ENCODE measurements around the gene USP40. TPM values are rescaled to one million over a fixed set of nuclear protein-coding genes. Genes with fewer than 3 reads are reported as not detected.
A peak's percentile ranks its signal among the peaks of the same experiment; 100 is the strongest.

USP40 gene
- total RNA-seq, 2 donors from 2014 or later, result 14.5 to 17.1 TPM

GRCh38 chr2:233481368-233482142 is 85.0 kb downstream of the USP40 start:
- intact Hi-C loops (cut with DNase I), result no loop called here
- DNase-seq (no peak), ATAC-seq (peak in 1 of 2 donors; percentile 60)

DNA sequence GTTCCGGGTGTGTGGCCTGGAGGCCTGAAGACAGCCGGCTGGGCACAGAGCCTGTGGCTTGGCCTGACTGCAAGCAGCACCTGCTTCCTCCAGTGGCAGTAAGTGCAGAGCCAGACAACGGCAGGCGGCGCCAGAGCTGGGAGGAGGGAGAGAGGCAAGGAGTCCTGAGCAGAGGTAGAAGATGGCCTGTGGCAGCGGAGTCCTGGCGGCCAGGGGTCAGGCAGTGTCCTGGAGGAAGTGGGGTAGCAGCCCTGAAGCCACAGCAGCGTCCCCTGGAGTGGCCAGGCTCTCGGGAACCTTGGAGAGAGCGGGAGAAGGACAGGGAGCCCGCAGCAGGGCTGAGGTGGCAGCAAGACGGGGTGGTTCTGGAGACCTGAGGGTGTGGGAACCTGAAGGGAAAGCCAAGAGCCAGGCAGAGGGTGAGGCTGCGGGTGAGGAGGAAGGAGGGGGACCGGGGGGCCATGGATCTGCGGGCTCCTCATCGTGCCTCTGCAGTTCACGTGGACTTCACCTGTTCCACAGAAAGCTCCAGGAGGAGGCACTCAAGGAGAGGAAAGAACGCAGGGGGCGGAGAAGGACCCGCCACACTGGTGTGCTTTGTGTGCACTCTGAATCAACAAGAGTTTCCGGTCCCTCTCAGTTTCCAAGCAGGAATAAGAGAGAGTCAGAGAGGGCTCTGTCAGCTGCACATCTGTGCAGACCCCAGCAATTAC is 85.9 kb downstream of the USP40 start:
- no peak for DNase-seq
- intact Hi-C loops (cut with DNase I), result no loop called here

GRCh38 chr2:233479616-233480489 is 86.7 kb downstream of the USP40 start:
- intact Hi-C loops (cut with DNase I), result no loop called here
- DNase-seq (no peak), ATAC-seq (no peak)

More for the DNA sequence above, 85.9 kb downstream of the USP40 start:
- peak; percentile 12 to 41 for ATAC-seq

- intact Hi-C loops (cut with DNase I), result no loop called here
- ATAC-seq (no peak), DNase-seq (no peak)
Observed at GRCh38 chr2:233477548-233478433, 88.8 kb downstream of the USP40 start.

DNA sequence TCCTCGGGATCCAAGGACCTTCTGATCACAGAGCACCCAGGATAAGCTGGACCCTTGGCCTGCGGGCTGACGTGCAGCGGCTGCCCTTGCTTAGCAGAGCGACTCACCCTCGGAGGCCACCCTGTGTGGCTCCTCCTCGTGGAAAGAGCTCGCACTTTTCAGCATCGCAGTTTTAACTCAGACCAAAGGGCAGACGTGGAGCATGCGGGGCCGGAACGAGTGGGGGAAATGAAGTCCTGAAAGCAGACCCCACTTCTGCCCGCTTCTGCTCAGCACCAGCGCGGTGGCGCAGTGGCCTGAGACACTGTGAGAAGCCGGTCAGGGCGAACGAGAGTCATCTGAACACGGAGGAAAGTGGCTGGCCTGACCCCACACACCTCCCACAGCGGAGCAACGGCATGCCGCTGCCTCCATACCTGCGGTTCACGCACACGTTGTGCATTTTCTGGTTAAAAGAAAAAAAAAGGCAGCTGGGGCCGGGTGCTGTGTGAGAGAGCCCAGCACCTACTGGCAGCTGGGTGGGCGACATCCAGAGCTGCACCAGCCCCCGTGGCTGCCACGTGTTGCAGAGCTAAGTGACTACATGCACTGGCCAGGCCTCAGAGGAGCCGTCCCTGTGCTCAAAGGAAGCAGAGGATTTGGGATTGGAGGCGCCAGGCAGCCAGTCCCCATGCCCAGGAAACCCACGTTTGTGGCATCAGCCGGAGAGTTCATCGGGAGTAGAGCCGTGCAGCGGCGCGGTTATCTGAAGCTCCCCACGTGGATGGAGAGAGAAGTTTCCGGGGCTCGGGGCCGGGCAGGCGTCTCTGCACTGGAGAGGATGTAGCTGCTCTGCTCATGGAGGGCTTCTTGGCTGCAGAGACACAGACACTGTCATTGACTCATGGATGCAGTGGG is 89.7 kb downstream of the USP40 start:
- ATAC-seq (no peak), DNase-seq (peak; percentile 15)
- intact Hi-C loops (cut with DNase I), result no loop called here

DNA sequence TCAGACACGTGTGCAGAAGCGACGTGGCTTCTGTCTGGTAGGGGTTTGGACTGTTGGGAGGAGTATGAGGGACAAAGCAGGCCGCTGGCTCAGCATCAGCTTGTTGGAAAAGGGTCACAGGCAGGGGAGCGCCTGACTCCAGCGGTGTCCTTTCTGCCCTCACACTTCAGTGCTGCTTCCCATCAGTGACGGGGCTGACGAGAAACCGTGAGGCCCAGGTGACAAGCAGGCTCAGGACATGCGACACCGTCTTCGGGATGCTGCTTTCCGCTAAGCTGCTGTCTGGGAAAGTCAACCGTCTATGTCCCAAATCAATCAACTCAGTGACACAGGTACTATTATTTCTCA is 90.5 kb downstream of the USP40 start:
- ATAC-seq, result no peak
- no peak for DNase-seq
- intact Hi-C loops (cut with DNase I), result no loop called here

DNA sequence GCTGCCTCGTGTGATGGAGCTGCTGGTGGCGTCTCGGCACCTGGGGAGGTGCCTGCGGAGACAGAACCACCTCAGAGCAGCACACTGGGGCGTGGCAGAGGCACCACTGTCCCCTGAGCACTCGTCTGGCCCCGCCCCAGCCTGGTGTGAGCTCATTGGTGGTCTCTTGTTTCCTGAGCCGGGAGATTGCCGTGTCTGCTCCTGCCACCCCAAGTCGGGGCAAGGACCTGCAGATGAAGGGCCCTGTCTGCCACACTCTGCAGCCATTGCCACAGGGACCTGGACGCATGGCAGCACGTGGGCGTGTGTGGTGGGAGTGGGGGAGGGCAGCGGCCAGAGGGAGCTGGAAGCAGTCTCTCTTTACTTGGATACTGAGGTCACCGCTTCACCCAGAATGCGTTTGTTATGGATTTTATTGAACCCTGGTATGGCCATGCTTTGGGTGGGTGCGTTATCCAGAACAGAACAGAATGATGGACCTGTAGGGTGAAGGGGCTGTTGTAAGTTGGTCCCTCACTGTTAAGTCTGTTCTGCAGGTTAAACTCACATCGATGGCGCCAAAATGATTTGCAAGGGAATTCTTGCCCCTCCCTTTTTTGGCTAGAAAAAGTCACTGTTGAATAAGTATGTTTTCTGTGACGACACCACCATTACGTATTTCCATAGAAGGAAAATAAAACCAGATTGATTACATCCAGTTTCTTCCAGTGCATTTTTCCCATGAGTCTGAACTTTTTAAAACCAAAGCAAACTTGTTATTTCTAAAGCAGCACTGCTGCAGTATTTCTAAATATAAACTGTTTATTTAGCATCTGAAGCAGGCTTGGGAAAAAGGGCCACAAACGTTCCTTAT is 92.0 kb downstream of the USP40 start:
- DNase-seq, result no peak
- ATAC-seq, result no peak
- intact Hi-C loops (cut with DNase I), result no loop called here

DNA sequence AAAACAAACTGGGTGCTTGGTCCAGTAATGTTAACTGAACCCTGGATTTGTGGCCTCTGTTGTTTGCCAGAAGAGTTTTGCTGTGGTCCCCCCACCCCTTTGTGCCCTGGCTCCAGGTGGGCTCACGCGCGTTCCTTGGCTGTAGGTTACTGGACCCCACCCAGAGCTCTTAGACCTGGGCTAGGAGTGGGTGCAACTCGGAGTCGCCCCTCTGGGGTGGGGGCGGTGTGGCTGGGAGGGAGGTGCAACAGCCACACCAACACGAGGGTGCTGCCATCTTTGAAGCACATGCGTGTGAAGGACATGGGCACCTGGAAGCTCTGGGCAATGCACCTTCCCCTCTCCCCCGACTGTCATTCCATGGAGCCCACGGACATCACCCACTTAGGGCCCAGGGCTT is 92.7 kb downstream of the USP40 start:
- DNase-seq, result no peak
- no peak for ATAC-seq
- intact Hi-C loops (cut with DNase I), result no loop called here

DNA sequence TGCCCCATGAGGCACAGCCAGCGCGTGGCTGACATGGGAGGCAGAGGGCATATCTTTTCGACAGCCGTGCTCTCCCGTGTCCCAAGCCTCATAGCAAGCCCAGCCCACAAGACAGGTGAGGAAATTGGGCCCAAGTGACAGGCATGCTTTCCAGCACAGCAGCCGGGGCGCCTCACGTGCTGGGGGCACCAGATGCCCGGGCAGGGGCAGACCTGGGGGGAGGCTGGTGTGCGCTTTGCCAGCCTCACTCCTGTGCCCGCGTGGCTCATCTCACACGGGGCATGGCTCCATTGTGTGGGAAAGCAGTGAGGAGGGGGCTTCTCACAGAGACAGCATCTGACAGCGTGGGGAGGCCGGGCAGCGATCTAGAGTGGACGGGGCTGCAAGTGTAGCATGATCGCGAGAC is 93.2 kb downstream of the USP40 start:
- intact Hi-C loops (cut with DNase I), result no loop called here
- ATAC-seq (no peak), DNase-seq (peak; percentile 10)

DNA sequence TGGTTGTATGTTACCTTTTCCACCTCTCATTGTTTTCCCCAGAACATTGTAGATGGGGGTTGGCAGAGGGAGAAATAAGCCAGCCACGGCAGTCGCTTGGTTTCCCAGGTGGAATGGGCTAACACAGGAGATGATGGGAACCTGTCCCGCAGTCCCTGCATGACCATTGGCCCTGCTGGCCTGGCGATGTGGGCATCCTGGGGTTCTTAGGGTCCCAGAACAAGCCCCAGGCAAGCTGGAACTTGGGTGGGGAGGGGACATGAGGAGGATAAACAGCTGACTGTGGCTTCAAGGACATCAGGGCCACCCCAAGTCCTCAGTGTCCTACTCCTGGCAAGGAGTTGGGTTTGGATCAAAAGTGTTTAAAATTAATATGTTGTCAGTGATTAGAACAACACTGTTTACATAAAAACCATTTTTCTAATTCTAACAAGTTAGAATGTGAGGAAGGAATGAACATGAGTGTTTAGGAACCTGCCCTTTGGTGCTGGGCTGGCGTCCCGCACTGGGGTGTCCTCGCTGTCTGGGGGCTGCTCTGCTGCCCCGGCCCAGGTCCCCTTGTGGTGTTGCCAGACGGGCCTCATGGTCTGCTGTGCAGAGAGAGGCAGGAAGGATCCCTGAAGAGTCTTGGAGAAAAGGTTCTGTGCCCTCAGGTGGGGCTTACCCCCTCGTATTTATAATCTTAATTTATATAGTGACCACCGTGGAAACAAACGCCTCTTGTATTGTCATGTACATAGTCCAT is 95.1 kb downstream of the USP40 start:
- ATAC-seq (no peak), DNase-seq (peak; percentile 4)
- intact Hi-C loops (cut with DNase I), result no loop called here

DNA sequence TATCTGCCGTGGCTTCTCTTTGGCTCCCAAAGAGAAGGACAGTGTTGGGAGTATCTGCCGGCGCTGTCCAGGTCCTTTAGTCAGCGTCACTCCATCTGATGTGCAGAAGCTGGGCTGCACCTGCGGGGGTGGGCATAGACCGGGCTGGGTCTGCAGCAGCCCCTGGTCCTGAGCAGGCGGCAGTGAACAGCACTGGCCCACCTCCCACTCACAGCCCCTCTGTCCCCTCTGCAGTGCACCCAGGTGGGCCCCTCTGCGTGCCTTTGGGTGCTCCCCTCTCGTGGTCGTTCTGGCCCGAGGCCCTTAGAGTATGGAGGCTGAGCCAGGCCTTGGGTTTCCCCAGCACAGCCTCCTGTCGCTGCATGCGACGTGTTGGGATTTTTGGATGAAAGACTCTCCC is 95.7 kb downstream of the USP40 start:
- DNase-seq (peak; percentile 16), ATAC-seq (no peak)
- intact Hi-C loops (cut with DNase I), result no loop called here

- intact Hi-C loops (cut with DNase I), result no loop called here
- ATAC-seq, result peak; percentile 80 to 87
- DNase-seq, result peak; percentile 53
Observed at GRCh38 chr2:233470011-233470687, 96.4 kb downstream of the USP40 start.

DNA sequence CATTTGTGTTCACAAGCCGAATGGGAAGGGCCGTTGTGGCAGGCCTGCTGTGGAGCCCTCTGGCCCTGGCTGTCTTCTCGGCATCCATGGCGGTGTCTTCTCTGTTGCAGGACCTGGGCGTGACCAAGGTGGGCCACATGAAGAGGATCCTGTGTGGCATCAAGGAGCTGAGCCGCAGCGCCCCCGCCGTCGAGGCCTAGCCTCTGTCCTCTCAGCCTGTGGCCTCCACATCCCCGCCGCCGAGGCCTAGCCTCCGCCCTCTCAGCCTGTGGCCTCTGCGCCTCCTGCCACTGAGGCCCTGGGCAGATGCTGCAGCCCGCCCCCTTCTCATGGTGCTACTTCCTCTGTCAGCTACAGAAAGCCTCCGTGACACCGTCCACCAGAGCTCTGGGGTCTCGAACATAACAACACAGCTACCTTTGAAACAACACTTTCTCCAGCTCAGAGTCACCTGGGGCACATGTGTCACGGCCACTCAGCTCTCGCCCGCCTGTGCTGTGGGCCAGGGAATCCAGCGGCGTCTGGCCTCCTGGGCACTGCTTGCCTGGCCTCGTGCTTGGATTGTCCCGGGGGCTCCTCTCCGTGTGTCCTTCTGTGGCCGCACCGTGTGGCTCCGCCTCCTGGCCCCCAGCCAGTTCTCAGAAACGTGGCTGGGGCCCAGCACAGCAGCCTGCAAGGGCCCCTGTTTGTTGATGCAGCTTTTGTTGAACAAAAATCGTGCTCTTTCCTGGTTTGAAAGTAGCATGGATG is 97.1 kb downstream of the USP40 start:
- peak; percentile 61 to 80 for ATAC-seq
- peak; percentile 43 for DNase-seq
- intact Hi-C loops (cut with DNase I), result no loop called here

DNA sequence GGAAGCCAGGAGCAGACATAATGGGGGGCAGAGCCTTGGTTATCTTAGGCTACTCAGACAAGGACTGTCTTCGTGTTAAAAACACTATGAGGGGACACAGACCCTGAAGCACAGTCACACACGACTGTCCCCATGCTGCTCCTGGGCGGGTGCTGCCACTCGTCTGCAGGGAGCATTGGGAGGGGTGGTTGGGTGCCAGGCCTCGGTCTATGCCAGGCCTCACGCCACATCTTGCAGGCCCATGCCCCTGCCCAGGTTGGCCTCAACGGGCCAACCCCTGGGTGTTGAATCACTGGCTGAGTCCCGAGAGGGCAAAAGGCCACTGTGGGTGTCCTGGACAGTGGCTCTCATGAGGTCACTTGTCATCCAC is 97.9 kb downstream of the USP40 start:
- intact Hi-C loops (cut with DNase I), result no loop called here
- DNase-seq (peak; percentile 17), ATAC-seq (peak in 1 of 2 donors; percentile 4)

DNA sequence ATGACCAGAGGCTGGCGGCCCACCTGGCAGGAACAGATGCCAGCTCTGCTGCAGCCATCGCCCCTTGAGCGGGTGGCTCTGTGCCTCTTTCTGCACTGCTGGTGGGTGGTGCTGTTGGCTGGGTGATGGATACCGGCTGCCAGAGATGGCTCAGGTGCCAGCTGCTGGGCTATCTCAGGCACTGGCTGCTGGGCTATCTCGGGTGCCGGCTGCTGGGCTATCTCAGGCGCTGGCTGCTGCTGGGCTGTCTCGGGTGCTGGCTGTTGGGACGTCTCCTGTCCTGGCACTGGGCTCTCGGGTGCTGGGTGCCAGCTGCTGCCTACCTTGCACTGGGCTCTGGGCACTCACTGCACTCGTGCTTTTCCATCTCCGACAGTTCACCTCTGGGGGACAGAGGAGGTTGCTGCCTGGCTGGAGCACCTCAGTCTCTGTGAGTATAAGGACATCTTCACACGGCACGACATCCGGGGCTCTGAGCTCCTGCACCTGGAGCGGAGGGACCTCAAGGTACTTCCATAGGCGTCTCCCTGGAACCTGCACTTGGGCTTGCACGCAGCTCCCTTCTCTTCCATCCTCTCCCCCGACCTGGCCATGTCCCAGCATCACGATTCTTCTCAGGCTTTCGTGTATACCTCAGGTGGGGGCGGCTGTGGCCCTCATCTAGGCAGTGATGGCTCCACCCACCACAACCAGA is 98.4 kb downstream of the USP40 start:
- no peak for ATAC-seq
- intact Hi-C loops (cut with DNase I), result no loop called here
- peak; percentile 21 for DNase-seq

Data from left cardiac atrium (tissue), 4 donors.